H1 (cell line): ENCODE measurements around the gene DIP2C. TPM values are rescaled to one million over a fixed set of nuclear protein-coding genes. Genes with fewer than 3 reads are reported as not detected.

Source experiments
- CTCF ChIA-PET: fragments of 300-600 bp; sonication (Branson Sonifier 250); formaldehyde crosslinking; loops from one replicate; lab custom pipeline; 2021; ENCODE audit not compliant: partially characterized antibody; lab: Charles Lee
- POLR2A ChIA-PET: fragments of 300-600 bp; sonication (Branson Sonifier 250); formaldehyde crosslinking; loops from one replicate; lab custom pipeline; 2021; ENCODE audit warnings: inconsistent platforms; ENCODE audit not compliant: partially characterized antibody; lab: Charles Lee
- DNase-seq, 2 experiments: peaks; one replicate each; pipeline versions ENCODE4 v3.0.0 to v3.0.0-alpha.2; 2010 to 2022; ENCODE audit warnings: low spot score in 2 of 2, low read depth in 1 of 2, mixed read lengths in 1 of 2
- FAIRE-seq: peaks from 2 replicates; lab custom pipeline; 2011; peaks lifted over from hg19 to GRCh38; lab: Jason Lieb, UNC
- H2AFZ ChIP-seq: 2 replicates; pipeline ENCODE4 v1.8.1; 2012; ENCODE audit warnings: low read length, inconsistent platforms
- H2AK5ac ChIP-seq: 2 replicates; pipeline ENCODE4 v1.6.1; 2013; ENCODE audit warnings: low read depth, low read length
- H2BK120ac ChIP-seq: replicated peaks from 2 replicates; pipeline ENCODE3; 2013; ENCODE audit warnings: low read depth, low read length, inconsistent platforms
- H2BK12ac ChIP-seq: 2 replicates; pipeline ENCODE4 v1.6.1; 2013; ENCODE audit warnings: low read depth, low read length
- H2BK15ac ChIP-seq: 2 replicates; pipeline ENCODE4 v1.6.1; 2013; ENCODE audit warnings: low read length
- H2BK20ac ChIP-seq: 2 replicates; pipeline ENCODE4 v1.6.1; 2013; ENCODE audit warnings: low read length
- H2BK5ac ChIP-seq: 2 replicates; pipeline ENCODE4 v1.6.1; 2013; ENCODE audit warnings: low read depth, low read length
- H3K14ac ChIP-seq: 2 replicates; pipeline ENCODE4 v1.6.1; 2013; ENCODE audit warnings: inconsistent platforms; ENCODE audit not compliant: insufficient read length
- H3K18ac ChIP-seq: 2 replicates; pipeline ENCODE4 v1.6.1; 2013; ENCODE audit warnings: low read length; ENCODE audit errors: extremely low read depth
- H3K23ac ChIP-seq: 2 replicates; pipeline ENCODE4 v1.6.1; 2013; ENCODE audit warnings: inconsistent platforms; ENCODE audit not compliant: insufficient read length
- H3K23me2 ChIP-seq: 2 replicates; pipeline ENCODE4 v1.6.1; 2013; ENCODE audit warnings: low read depth, low read length
- H3K27ac ChIP-seq: 2 replicates; pipeline ENCODE4 v1.6.1; 2011; ENCODE audit warnings: low read depth, low read length, inconsistent platforms
- H3K27me3 ChIP-seq, 4 experiments: replicated peaks in 1 of 4; 1 replicate in 1 of 4; 2 replicates in 3 of 4; pipeline versions ENCODE4 v1.6.1 to v1.8.1; 2011 to 2013; ENCODE audit warnings: low read length in 3 of 4, mild to moderate bottlenecking in 3 of 4, inconsistent platforms in 2 of 4, mixed read lengths in 2 of 4, moderate library complexity in 1 of 4; ENCODE audit not compliant: control insufficient read depth in 3 of 4, insufficient read depth in 3 of 4; ENCODE audit errors: extremely low read depth in 1 of 4
- H3K36me3 ChIP-seq, 4 experiments: 2 replicates each; pipeline versions ENCODE4 v1.6.1 to v1.8.1; 2011 to 2013; ENCODE audit warnings: mild to moderate bottlenecking in 4 of 4, low read length in 3 of 4, moderate library complexity in 2 of 4, control low read depth in 1 of 4, inconsistent platforms in 1 of 4; ENCODE audit not compliant: insufficient read depth in 4 of 4, control insufficient read depth in 2 of 4
- H3K4ac ChIP-seq: replicated peaks from 2 replicates; pipeline ENCODE3; 2013; ENCODE audit warnings: low read length, low read depth, mixed read lengths, inconsistent platforms; ENCODE audit not compliant: insufficient read length
- H3K4me1 ChIP-seq, 4 experiments: replicated peaks in 1 of 4; 1 replicate in 1 of 4; 2 replicates in 3 of 4; pipeline versions ENCODE4 v1.6.1 to v1.8.1; 2011 to 2013; ENCODE audit warnings: low read length in 3 of 4, inconsistent platforms in 2 of 4, mixed read lengths in 1 of 4; ENCODE audit not compliant: insufficient read depth in 4 of 4, control insufficient read depth in 3 of 4
- H3K4me2 ChIP-seq, 2 experiments: 2 replicates each; pipeline versions ENCODE4 v1.6.1 to v1.8.1; 2011 to 2013; ENCODE audit warnings: low read depth in 2 of 2, low read length in 2 of 2, control low read depth in 1 of 2, inconsistent platforms in 1 of 2, mild to moderate bottlenecking in 1 of 2; ENCODE audit not compliant: insufficient read depth in 1 of 2
- H3K4me3 ChIP-seq, 4 experiments: fragments of 200-600, 300-600 bp in 1 of 4; sonication (generic), shearing (Covaris generic), sonication (Bioruptor Twin) in 1 of 4; 2 replicates each; pipeline versions ENCODE4 v1.5.1 to v1.8.1; 2011 to 2016; ENCODE audit warnings: low read length in 4 of 4, low read depth in 3 of 4, control low read depth in 2 of 4, inconsistent platforms in 2 of 4, mild to moderate bottlenecking in 2 of 4, mixed read lengths in 1 of 4, moderate library complexity in 1 of 4; ENCODE audit not compliant: insufficient read depth in 2 of 4; ENCODE audit errors: extremely low read depth in 1 of 4
- H3K56ac ChIP-seq: replicated peaks from 2 replicates; pipeline ENCODE3; 2013; ENCODE audit warnings: low read depth, mild to moderate bottlenecking, mixed read lengths, low read length, inconsistent platforms; ENCODE audit not compliant: insufficient read length
- H3K79me1 ChIP-seq: 2 replicates; pipeline ENCODE4 v1.6.1; 2013; ENCODE audit warnings: low read depth, low read length, control low read depth
- H3K79me2 ChIP-seq, 2 experiments: 2 replicates each; pipeline versions ENCODE4 v1.6.1 to v1.8.1; 2012 to 2013; ENCODE audit warnings: low read length in 2 of 2, mild to moderate bottlenecking in 2 of 2, inconsistent platforms in 1 of 2; ENCODE audit not compliant: insufficient read depth in 2 of 2, control insufficient read depth in 1 of 2
- H3K9ac ChIP-seq, 4 experiments: replicated peaks in 1 of 4; 1 replicate in 1 of 4; 2 replicates in 3 of 4; pipeline versions ENCODE4 v1.6.1 to v1.8.1; 2011 to 2013; ENCODE audit warnings: low read depth in 3 of 4, low read length in 3 of 4, control low read depth in 2 of 4, mild to moderate bottlenecking in 2 of 4, moderate library complexity in 2 of 4, inconsistent platforms in 1 of 4; ENCODE audit errors: extremely low read depth in 1 of 4
- H3K9me3 ChIP-seq, 2 experiments: 2 replicates each; pipeline versions ENCODE4 v1.6.1 to v1.8.1; 2012 to 2013; ENCODE audit warnings: mild to moderate bottlenecking in 2 of 2, moderate library complexity in 2 of 2, control low read depth in 1 of 2, inconsistent platforms in 1 of 2, low read depth in 1 of 2, low read length in 1 of 2, mixed read lengths in 1 of 2; ENCODE audit not compliant: insufficient read depth in 2 of 2
- H4K20me1 ChIP-seq, 2 experiments: replicated peaks in 1 of 2; 2 replicates each; pipeline versions ENCODE3 to v1.8.1; 2011 to 2013; ENCODE audit warnings: inconsistent platforms in 2 of 2, low read length in 2 of 2, mild to moderate bottlenecking in 1 of 2; ENCODE audit not compliant: insufficient read depth in 2 of 2, control insufficient read depth in 1 of 2
- H4K5ac ChIP-seq: 2 replicates; pipeline ENCODE4 v1.6.1; 2013; ENCODE audit warnings: low read length, low read depth, mixed read lengths, inconsistent platforms; ENCODE audit not compliant: insufficient read length
- H4K8ac ChIP-seq: 2 replicates; pipeline ENCODE4 v1.8.0; 2013; ENCODE audit warnings: mild to moderate bottlenecking, moderate library complexity, low read length, inconsistent platforms; ENCODE audit not compliant: insufficient read depth; ENCODE audit errors: extremely low read depth
- H4K91ac ChIP-seq: replicated peaks from 2 replicates; pipeline ENCODE3; 2013; ENCODE audit warnings: low read length, mixed read lengths, inconsistent platforms; ENCODE audit not compliant: insufficient read length
- BACH1 ChIP-seq: IDR thresholded peaks from 2 replicates; pipeline ENCODE4 v1.6.1; 2012; ENCODE audit warnings: low read length, improper control_type of control experiment
- CEBPB ChIP-seq: IDR thresholded peaks from 2 replicates; pipeline ENCODE4 v1.6.1; 2012; ENCODE audit warnings: low read depth, low read length
- CHD2 ChIP-seq: IDR thresholded peaks from 2 replicates; pipeline ENCODE4 v1.6.1; 2012; ENCODE audit warnings: low read length, improper control_type of control experiment
- HDAC2 ChIP-seq, 2 experiments: fragments of 300-600 bp in 1 of 2; sonication (generic) in 1 of 2; IDR thresholded peaks; 2 replicates each; pipeline ENCODE4 v1.6.1; 2011 to 2012; ENCODE audit warnings: low read depth in 2 of 2, low read length in 2 of 2, mild to moderate bottlenecking in 2 of 2, moderate library complexity in 2 of 2, borderline replicate concordance in 1 of 2, inconsistent platforms in 1 of 2
- KDM1A ChIP-seq: fragments of 200-600, 300-600 bp; sonication (generic); IDR thresholded peaks from 2 replicates; pipeline ENCODE4 v1.7.1; 2016; ENCODE audit warnings: mild to moderate bottlenecking, low read length, borderline replicate concordance
- MAFK ChIP-seq: IDR thresholded peaks from 2 replicates; pipeline ENCODE4 v1.6.1; 2012; ENCODE audit warnings: low read depth, mild to moderate bottlenecking, improper control_type of control experiment, low read length
- NRF1 ChIP-seq: IDR thresholded peaks from 2 replicates; pipeline ENCODE4 v1.6.1; 2011; ENCODE audit warnings: mild to moderate bottlenecking, low read depth, low read length, improper control_type of control experiment
- RFX5 ChIP-seq: IDR thresholded peaks from 2 replicates; pipeline ENCODE4 v1.6.1; 2011; ENCODE audit warnings: low read depth, low read length, improper control_type of control experiment, borderline replicate concordance
- SRF ChIP-seq: IDR thresholded peaks from 2 replicates; pipeline ENCODE4 v1.6.1; 2011; ENCODE audit warnings: mild to moderate bottlenecking, low read depth, low read length, moderate library complexity
- WGBS, 2 experiments: shearing (Covaris generic) in 1 of 2; methylation state at CpG; one replicate each; pipeline versions ENCODE4 v1.1.6 to v1.1.7; 2013 to 2015; ENCODE audit warnings: low lambda C conversion rate in 2 of 2, mixed read lengths in 2 of 2, inconsistent platforms in 1 of 2, low coverage in 1 of 2, missing lambda C conversion rate in 1 of 2; ENCODE audit not compliant: insufficient replicate concordance in 2 of 2, insufficient coverage in 1 of 2, insufficient read length in 1 of 2; ENCODE audit errors: extremely low coverage in 1 of 2, missing lambda C conversion rate in 1 of 2; 5-methylcytosine and 5-hydroxymethylcytosine counted together
- polyA plus RNA-seq, 7 experiments: library from polyadenylated mRNA; depleted of rRNA in 3 of 7; stranded (reverse) in 5 of 7; unstranded in 2 of 7; fragments of >200 nt in 5 of 7; fragments of 200-250 nt in 2 of 7; gene quantifications; 1 replicate in 5 of 7; 2 replicates in 1 of 7; 4 replicates in 1 of 7; pipeline versions ENCODE4 v1.2.1 to v1.2.3, GENCODE V29; 2011 to 2013; ENCODE audit warnings: missing spikeins in 2 of 7, mixed read lengths in 2 of 7
- total RNA-seq: library from RNA; stranded (reverse); fragmentation: NEBNext Ultra II Directional; extraction: Animal tissue kit (Norgen Biotek cat#: 25700); gene quantifications from 2 replicates; pipeline ENCODE4 v1.2.1, GENCODE V29; 2021
- TF ChIP-seq, protein P1 (sequence below): IDR thresholded peaks from 2 replicates; pipeline ENCODE4 v1.6.1; 2011; ENCODE audit warnings: low read depth, mild to moderate bottlenecking, low read length; ENCODE audit not compliant: insufficient read depth
- TF ChIP-seq, protein P2 (sequence below): IDR thresholded peaks from 2 replicates; pipeline ENCODE4 v1.6.1; 2012; ENCODE audit warnings: inconsistent platforms
- TF ChIP-seq, protein P3 (sequence below): IDR thresholded peaks from 2 replicates; pipeline ENCODE4 v1.6.1; 2012; ENCODE audit warnings: inconsistent platforms

Gene DIP2C
- total and polyA plus RNA-seq, 2 of the 8 experiments (the other 6 are each of a cell fraction or from before 2014, with no cell fraction given), result 3.8 to 9.3 TPM

DNA sequence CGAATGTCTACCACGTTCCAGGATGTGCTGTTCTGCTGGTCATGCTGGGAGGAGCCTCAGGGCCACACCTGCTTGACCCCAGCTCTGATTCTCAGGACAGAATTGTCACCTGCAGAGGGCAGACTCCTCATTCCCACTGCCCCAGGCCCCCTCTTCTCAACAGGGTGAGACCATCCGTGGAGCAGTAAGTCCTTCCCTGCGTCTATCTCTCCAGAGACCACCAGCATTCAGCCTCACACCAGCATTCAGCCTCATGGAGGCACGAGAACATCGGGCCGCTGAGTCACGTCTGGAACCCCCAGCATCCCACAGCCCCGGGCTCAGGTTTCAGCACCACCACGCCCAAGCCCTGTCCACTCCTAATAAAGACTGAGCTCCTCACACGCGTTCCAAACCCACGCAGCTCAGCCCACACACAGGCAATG is 273.4 kb downstream of the DIP2C start:
- WGBS, 2 experiments, result 81% methylated on average over 13 of the region's 13 CpGs; no CpG with 5 or more reads in 1 of the 2 experiments
- Histone ChIP-seq H3K9me3 (no peaks in the 10 kb centered on the region), H3K14ac (no peak overlapping the region), H3K23me2 (no peaks in the 10 kb centered on the region), H2BK12ac (no peak overlapping the region), H3K56ac (no peak overlapping the region), H3K4ac (no peak overlapping the region), H3K4me3 (no peak overlapping the region), H4K5ac (no peak overlapping the region), H3K36me3 (no peaks in the 10 kb centered on the region; a peak in 1 of 8 replicates), H3K9ac (no peak overlapping the region), H2BK15ac (no peak overlapping the region), H4K8ac (no peak overlapping the region; the same call in 1 of the 2 replicates), H2BK5ac (0 out of 2 replicates have a peak overlapping the region, but pooled peaks have one; percentile 63), H3K4me2 (no peak overlapping the region), H2BK20ac (no peak overlapping the region), H4K20me1 (peaks cover 0 to 1% of the 10 kb centered on the region in 2 experiments), H3K18ac (no peak overlapping the region), H3K79me1 (no peaks in the 10 kb centered on the region), H3K27ac (no peak overlapping the region), H3K27me3 (no peaks in the 10 kb centered on the region), H3K79me2 (no peaks in the 10 kb centered on the region), H2AK5ac (no peak overlapping the region), H2BK120ac (no peak overlapping the region), H4K91ac (no peak overlapping the region), H2AFZ (no peak overlapping the region), H3K4me1 (no peaks in the 10 kb centered on the region), H3K23ac (no peak overlapping the region)
- ChIA-PET POLR2A (no interaction called here), CTCF (interaction anchor here (0.7 to 2.9 kb wide), 26 partner anchors 8 to 378 kb away, joined by 3 to 16 read pairs (median 4); no protein-coding TSS in a partner anchor)
- FAIRE-seq (no peak), DNase-seq (no peak)
- TF ChIP-seq CHD2 (no peak), BACH1 (no peak), MAFK (peak; percentile 39; the same call in 1 of the 2 replicates), NRF1 (no peak), CEBPB (no peak), SRF (no peak), RFX5 (no peak), KDM1A (peak; percentile 83; the same call in 1 of the 2 replicates), HDAC2 (IDR thresholded peaks at IDR 0.05; ENCODE audit: borderline replicate concordance in 1 of 2, low read depth in 2 of 2, low read length in 2 of 2) (0 out of 4 replicates have a peak, but pooled peaks of 1 of the 2 experiments have one; percentile 59)
- TF ChIP-seq, protein P1, sequence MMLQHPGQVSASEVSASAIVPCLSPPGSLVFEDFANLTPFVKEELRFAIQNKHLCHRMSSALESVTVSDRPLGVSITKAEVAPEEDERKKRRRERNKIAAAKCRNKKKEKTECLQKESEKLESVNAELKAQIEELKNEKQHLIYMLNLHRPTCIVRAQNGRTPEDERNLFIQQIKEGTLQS, result no peak
- TF ChIP-seq, protein P2, sequence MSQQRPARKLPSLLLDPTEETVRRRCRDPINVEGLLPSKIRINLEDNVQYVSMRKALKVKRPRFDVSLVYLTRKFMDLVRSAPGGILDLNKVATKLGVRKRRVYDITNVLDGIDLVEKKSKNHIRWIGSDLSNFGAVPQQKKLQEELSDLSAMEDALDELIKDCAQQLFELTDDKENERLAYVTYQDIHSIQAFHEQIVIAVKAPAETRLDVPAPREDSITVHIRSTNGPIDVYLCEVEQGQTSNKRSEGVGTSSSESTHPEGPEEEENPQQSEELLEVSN, result no peak
- TF ChIP-seq, protein P3, sequence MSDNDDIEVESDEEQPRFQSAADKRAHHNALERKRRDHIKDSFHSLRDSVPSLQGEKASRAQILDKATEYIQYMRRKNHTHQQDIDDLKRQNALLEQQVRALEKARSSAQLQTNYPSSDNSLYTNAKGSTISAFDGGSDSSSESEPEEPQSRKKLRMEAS, result 0 out of 2 replicates have a peak, but pooled peaks have one; percentile 28
